ENCODE measurements around the gene FAM24B. TPM values are rescaled to one million over a fixed set of nuclear protein-coding genes. Genes with fewer than 3 reads are reported as not detected.

FAM24B gene
- polyA plus RNA-seq, 5 donors = 4.9 to 9.0 (median 7.7) TPM

DNA sequence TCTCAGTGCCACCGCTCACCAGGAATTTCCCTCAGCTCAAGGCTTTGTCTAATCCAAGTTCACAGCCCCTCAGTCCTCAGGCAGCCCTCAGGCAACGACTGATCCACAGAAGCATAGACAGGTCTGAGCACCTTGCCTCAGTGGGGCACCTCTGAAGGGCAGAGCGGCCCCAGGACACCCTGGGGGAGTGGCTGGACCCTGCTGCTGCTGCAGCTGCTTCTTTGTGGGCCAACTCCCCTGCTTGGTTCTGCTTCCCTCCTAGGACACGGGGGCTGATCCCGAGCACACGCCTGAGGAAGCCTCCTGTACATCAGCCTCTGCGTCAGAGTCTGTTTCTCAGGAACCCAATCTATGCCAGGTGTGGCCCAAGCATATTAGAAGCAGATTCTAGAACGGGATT, 49.9 kb downstream of the FAM24B start:
- DNase-seq = no peak

DNA sequence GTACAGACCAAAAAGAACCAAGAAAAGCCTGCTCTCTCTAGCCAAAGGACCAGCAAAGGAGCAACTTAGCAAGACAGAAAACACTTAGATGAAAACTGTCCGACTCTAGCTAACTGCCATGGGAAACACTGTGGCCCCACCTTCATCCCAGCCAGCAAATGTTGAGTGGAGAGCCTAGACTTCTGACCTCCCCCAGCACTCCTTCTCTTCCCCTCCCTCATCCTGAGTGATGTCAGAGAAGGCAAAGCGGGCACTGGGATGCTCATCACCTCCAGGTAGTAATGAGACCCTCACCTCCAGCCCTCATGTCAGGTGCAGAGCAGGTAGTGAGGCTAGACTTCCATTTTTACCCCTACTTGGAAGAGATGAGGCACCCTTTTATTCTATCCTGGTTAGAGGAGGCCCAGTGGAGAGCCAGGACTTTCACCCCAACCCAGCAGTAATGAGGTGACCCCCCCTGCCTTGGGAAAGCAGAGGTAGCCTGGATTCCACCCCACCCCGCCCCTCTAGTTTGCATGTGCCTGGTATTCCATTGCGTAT, 50.6 kb downstream of the FAM24B start:
- no peak for DNase-seq

DNA sequence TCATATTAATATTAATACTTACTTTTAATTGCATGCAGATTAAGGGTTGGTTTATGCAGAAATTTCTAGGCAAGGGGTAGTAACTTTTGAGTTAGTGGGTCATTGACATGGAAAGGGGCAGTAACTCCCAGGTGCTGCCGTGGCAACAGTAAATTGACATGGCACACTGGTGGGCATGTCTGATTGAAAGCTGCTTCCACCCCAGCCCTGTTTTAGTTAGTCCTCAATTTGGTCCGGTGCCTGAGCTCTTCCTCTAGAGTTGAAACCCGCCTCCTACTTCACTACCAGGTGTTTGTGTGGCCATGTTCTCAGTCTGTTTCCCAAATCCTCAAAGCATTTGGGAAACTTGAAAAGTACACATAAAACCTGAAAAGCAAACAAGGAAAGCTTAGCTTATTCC, 52.1 kb downstream of the FAM24B start:
- DNase-seq = no peak

DNA sequence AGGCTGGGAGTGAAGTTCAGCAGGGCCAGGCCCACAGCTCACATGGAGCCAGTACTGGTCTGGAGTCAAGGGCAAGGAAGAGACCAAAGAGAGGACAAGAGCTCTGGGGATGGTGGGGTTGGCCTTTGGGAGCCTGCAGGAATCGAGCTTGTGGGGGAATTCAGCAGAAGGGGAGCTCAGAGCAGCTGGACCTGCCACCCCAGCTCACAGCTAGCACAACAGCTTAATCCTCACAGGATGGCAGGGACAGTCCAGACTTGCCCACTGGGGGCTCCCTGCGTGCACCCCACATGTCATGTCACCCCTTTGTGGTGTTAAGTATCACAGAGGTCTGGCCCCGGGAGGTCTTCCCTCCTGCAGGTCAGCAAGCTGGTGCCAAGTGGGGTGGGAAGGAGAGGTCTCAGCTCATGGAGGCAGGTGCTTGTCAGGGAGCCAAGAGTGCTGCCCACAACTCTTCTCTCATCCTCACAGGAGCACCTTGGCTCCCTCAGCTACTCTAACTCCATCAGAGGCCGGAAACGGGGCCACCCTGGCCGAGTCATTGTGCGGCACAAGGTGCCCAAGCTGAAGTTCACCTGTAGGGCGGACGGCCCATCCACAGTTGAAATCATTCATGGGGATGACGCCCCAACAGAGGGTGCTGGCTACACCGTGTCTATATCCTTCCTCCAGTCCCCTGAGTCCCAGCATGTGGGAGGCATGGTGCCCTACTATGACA, 56.2 kb downstream of the FAM24B start:
- no peak for DNase-seq

DNA sequence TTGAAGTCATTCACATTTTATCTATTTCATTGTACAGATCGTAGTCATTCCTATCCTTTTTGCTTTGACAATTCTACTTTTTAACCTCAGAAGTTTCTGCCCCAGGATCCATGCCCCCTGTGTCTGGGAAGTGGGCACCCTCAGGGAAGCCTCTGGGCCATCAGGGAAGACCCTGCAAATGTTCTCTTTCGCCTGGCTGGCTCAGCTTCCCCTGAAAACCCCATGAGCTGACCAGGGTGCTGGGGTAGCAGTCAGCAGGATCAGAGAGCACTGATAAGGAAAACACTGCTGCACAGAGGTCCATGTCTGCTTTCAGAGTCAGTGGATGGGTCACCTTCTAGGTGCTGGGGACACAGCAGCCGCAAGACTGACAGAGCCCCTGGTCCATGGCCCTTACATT, 57.6 kb downstream of the FAM24B start:
- no peak for DNase-seq

DNA sequence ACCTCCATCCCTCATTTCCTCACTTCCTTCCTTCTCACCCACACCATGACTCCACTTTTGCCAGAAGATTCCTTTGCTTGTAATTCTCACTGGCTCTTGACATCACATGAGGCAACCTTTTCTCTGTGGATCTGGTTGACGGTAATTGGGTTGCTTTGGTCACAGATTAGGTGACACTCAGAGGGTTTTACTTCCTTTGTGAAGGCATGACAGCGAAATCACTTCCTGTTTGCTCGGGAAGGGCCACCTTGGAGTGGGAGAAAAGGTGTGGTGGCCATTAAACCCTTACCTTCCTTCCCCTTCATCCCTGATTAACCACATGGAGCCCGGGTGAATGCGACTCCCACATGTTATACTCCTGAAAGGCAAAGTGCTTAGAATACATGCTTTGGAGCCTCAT, 63.9 kb downstream of the FAM24B start:
- DNase-seq = no peak

DNA sequence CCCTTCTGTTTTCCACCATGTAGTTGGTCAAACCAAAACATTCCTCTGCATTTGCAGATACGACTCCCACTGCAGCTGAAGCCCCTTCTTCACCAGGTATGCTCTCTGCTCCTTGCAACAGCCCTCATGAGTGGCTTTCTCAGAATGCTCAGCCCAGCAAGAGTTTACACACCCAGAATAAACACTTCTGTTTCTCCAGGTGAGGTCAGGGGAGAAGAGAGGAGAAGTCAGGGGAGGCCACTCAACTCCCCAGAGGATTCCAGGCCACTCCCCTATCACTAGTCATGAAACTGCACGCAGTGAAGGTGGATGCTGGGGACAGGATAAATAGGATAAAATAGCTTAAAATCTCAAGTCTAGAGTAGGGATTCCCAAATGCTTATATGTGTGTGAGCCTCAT, 64.9 kb downstream of the FAM24B start:
- no peak for DNase-seq

DNA sequence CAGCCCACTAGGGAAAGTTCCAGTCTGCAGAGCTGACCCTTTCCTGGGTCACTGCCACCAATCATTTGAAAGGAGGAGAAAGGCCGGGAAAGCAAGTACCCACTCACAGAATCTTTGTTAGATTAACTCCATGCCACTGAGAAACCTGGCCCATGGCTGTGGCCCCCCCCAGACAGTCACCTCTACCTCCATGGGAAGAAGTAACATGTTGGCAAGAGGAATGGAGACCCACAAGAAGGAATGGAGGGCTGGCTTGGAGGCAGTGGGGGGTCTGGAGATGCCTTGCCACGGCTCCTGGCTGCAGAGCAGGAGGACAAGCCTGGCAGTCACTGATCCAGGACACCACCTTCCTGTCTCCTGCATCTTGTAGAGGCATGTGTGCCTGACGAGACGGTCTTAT, 66.6 kb downstream of the FAM24B start:
- DNase-seq = no peak

DNA sequence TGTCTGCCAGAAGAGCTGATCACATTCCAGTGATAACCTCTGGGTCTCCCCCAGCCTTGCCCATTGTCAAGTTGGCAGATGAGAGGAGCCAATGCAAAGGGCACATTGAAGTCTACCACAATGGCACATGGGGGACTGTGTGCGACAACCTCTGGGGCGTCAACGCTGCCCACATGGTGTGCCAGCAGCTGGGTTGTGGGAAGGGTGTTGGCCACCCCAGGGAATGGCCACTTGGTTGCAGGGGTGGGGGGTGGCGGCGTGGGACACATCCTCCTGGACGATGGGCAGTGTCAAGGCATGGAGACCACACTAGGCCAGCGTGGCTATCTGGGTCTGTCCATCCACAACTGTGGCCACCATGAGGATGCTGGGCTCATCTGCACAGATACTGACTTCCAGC, 77.1 kb downstream of the FAM24B start:
- no peak for DNase-seq

Other genes starting within 250 kb of the FAM24B start
- gene C10orf120, start 179.7 kb downstream of the FAM24B start, polyA plus RNA-seq (ENCODE audit: insufficient read depth in 1 of 5, insufficient read length in 5 of 5, low replicate concordance in 1 of 5) = not detected
- 1 to 10 TPM; 1.4 to 2.5 (median 2.2) TPM for gene CUZD1, start 33.7 kb downstream of the FAM24B start, polyA plus RNA-seq (ENCODE audit: insufficient read depth in 1 of 5, insufficient read length in 5 of 5, low replicate concordance in 1 of 5)
- not detected for gene FAM24A, start 31.0 kb upstream of the FAM24B start, polyA plus RNA-seq (ENCODE audit: insufficient read depth in 1 of 5, insufficient read length in 5 of 5, low replicate concordance in 1 of 5)
- 10 to 100 TPM; 15.9 to 25.4 (median 21.8) TPM for gene C10orf88, start 74.6 kb upstream of the FAM24B start, polyA plus RNA-seq (ENCODE audit: insufficient read depth in 1 of 5, insufficient read length in 5 of 5, low replicate concordance in 1 of 5)
- gene PSTK, start 100.8 kb upstream of the FAM24B start, polyA plus RNA-seq (ENCODE audit: insufficient read depth in 1 of 5, insufficient read length in 5 of 5, low replicate concordance in 1 of 5) = 10 to 100 TPM in 2 of 5 donors, 1 to 10 TPM in 3; 6.6 to 11.1 (median 8.5) TPM
- 10 to 100 TPM; 17.5 to 30.3 (median 24.2) TPM for gene IKZF5, start 129.2 kb upstream of the FAM24B start, polyA plus RNA-seq (ENCODE audit: insufficient read depth in 1 of 5, insufficient read length in 5 of 5, low replicate concordance in 1 of 5)
- gene ACADSB, start 129.4 kb upstream of the FAM24B start, polyA plus RNA-seq (ENCODE audit: insufficient read depth in 1 of 5, insufficient read length in 5 of 5, low replicate concordance in 1 of 5) = 10 to 100 TPM; 13.8 to 26.6 (median 21.7) TPM

Data from right lung (tissue), 5 donors.